ENCODE results near the gene ANKRD24.

- TF ChIP-seq, protein P1, sequence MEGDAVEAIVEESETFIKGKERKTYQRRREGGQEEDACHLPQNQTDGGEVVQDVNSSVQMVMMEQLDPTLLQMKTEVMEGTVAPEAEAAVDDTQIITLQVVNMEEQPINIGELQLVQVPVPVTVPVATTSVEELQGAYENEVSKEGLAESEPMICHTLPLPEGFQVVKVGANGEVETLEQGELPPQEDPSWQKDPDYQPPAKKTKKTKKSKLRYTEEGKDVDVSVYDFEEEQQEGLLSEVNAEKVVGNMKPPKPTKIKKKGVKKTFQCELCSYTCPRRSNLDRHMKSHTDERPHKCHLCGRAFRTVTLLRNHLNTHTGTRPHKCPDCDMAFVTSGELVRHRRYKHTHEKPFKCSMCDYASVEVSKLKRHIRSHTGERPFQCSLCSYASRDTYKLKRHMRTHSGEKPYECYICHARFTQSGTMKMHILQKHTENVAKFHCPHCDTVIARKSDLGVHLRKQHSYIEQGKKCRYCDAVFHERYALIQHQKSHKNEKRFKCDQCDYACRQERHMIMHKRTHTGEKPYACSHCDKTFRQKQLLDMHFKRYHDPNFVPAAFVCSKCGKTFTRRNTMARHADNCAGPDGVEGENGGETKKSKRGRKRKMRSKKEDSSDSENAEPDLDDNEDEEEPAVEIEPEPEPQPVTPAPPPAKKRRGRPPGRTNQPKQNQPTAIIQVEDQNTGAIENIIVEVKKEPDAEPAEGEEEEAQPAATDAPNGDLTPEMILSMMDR (conservative IDR thresholded peaks at IDR 0.05 in 1 of 2, IDR thresholded peaks at IDR 0.05 in 1 of 2; ENCODE audit: extremely low read depth in 1 of 2, insufficient read depth in 1 of 2, low read depth in 1 of 2, low read length in 2 of 2), result no peak
- TF ChIP-seq EZH2 (IDR thresholded peaks at IDR 0.05; ENCODE audit: borderline replicate concordance, low read length), result no peak
Measured at GRCh38 chr19:4238831-4239230, 56.3 kb downstream of the ANKRD24 start.
